NCI-H1694 (cell line): Measurements from ENCODE around the gene ZNF74.
A peak's percentile ranks its signal among the peaks of the same experiment; 100 is the strongest.
"Not testable (repeated sequence)": the region's sequence is repeated elsewhere in the genome, so short reads cannot be mapped to it uniquely, and the experiment has no call there.

Source experiments
- DNase-seq: peaks from one replicate; lab custom pipeline; 2025; lab: John Stamatoyannopoulos, UW

Gene ZNF74

DNA sequence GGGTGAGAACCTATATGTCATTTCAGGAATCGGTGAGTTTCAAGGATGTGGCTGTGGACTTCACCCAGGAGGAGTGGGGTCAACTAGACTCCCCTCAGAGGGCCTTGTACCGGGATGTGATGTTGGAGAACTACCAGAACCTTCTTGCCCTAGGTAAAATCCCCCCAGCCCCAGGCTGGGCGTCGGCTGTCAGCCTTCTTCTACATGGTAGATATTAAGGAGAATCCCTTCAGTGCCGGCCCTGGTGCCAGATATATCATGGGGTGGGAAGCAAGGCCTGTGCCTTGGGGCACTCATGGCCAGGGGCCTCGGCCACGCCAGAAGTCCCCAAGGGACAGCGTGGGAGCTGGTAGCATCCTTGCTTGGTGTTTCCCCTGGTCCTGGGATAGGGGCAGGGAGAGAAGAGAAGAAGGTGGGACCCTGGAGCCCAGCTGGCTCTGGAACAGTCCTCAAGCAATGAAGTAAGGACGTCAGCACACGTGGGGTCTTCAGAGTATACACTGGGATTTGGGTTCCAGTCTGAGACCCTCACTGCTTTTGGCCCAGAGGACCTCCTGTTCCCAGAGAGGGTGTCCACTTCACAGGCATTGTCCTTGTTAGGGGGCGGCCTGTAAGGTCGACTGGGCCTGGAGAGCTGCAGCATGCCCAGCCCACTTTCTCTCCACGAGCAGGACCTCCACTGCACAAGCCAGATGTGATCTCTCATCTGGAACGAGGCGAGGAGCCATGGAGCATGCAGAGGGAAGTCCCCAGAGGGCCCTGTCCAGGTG, 6.8 kb downstream of the ZNF74 start:
- DNase-seq, result no peak

DNA sequence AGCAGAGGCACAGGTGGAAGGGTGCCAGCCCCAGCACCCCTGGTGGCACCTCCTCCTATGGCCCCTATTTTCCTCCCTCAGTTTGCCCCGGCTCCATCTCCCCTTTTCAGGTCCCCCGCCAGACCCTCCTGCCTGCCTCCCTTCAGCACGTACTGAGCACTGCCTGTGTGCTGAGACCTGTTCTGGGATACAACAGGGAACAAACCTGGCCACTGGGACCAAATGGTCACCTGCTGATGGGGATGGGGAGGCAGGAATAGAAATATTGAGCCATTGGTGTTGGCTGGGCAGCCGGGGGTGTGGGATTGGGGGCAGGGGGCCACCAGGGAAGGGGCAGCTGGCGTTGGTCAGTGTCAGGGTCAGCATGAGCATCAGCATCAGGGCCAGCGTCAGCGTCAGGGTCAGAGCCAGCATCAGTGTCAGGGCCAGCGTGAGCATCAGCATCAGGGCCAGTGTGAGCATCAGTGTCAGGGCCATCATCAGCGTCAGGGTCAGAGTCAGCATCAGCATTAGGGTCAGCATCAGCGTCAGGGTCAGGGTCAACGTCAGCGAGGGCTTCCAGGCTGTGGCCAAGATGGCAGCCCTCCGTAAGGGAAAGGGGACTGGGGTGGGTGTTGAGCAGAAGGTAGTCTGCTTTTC, 7.5 kb downstream of the ZNF74 start:
- DNase-seq, result no peak

DNA sequence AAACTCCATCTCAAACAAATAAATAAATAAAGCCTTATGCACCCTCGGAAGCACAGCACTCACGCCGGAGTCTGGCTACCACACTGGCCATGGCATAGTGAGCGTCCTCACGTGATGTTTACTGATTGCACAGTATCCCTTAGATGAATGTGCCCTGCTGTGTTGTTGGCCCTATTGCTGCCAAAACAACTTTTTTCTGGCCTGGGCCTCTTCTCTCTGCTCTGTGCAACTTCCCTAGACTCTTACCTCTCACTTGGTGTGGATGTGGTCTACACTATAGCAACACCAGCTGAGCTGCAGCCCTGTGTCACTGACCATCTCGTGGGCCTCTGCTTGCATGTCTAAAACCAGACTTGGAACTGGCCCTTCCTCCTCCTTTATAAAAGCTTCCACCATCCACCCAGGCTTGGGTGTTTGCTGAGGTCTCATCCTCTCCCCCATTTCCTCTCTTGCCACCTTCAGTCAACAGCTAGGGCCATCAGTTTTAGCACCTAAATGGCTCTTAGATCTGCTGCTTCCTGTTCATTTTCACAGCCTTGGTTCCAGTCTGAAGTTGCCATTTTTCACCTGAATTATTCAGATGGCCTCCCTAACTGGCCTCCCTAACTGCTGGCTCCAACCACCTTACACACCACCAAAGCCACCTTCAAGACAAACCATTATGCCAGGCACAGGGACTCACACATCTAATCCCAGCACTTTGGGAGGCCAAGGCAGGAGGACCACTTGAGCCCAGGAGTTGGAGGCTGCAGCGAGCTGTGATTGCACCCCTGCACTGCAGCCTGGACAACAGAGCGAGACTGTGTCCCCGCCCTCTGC, 9.2 kb downstream of the ZNF74 start:
- DNase-seq, result no peak

DNA sequence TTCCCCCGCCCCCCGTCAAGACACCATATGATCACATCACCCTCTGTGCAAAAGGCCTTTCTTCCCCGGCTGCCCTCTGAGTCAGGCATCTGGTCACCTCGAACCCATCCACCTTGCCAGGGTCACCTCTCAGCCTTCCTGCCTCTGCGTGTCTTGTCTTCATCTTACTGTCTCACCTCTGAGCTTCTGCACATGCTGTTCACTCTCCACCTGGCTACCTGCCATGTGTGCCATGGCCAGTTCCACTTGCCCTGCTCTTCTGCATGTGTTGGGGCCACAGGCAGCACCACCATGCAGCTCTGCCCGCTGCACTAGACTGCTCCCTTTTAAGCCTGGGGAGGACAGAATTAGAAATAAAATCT, 9.8 kb downstream of the ZNF74 start:
- DNase-seq, result no peak

- DNase-seq, result no peak
Observed at GRCh38 chr22:20404881-20405280, 10.9 kb downstream of the ZNF74 start.

- DNase-seq, result no peak
Observed at GRCh38 chr22:20405291-20405930, 11.5 kb downstream of the ZNF74 start.

GRCh38 chr22:20405931-20406685, 12.2 kb downstream of the ZNF74 start:
- DNase-seq, result no peak

- DNase-seq, result no peak
Observed at GRCh38 chr22:20406686-20407408, 12.9 kb downstream of the ZNF74 start.

DNA sequence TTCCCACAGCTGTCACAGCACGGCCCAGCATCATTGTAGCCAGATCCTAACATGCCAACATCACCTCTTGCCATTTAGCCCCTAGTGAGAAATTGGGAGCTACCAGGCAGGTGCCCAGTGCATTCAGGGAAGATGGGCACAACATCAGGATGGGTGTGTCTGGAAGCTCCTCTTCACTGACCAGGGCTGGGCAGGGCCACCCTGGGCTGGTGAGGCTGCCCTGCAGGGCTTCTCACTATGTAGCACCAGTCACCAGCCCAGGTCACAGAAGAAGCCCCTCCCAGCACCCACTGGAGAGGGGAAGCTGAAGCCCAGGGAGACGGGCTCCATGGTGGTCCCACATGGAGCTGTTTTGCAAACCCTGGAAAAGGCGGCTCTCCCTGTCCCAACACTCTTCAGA, 13.9 kb downstream of the ZNF74 start:
- DNase-seq, result no peak

DNA sequence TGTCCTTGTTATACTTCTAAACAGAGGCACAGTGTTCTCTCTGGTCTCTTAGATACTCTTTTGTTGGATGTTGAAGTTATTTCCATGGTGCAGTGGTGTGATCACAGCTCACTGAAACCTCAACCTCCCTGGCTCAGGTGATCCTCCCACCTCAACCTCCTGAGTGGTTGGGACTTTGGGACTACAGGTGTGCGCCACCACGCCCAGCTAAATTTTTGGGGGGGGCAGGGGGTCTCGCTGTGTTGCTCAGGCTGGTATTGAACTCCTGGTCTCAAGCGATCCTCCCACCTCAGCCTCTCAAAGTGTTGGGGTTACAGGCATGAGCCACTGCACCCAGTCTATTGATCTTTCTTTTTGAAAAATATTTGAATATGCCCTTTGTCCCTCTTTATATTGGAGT, 14.9 kb downstream of the ZNF74 start:
- DNase-seq, result no peak

GRCh38 chr22:20409385-20409784, 15.4 kb downstream of the ZNF74 start:
- not testable (repeated sequence) for DNase-seq

DNA sequence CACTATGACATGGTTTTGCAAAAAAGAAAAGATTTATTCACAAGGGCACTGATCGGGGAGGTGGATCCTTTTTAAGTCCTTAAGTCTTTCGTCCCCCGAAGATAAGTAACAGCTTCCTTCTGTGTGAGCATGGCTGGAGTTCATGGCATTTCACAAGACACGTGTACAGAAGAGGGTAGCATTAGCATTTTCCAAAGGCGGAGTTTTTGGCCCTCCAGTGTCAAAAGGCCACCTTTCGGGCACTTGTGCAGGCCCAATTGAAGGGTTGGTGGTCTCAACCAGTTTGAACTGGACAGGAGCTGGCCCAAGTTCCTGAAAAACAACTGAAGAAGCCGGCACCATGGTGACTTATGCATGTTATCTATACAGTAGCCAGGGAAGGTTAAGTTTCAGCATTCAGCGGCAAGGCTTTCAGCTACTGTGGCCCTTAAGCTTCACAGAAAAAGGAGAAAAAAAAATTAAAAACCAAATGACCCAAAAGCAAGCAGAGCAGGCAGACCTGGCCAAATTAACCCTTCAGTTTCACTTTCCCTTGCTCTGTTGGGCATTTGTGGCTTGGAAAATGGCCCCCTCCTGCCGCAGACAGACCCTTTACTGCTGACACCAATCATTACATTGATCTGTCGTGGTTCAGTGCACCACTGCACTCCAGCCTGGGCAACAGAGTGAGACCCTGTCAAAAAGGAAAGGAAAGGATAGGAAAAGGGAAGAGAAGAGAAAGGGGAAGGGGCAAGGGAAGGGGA, 18.7 kb downstream of the ZNF74 start:
- no peak for DNase-seq

DNA sequence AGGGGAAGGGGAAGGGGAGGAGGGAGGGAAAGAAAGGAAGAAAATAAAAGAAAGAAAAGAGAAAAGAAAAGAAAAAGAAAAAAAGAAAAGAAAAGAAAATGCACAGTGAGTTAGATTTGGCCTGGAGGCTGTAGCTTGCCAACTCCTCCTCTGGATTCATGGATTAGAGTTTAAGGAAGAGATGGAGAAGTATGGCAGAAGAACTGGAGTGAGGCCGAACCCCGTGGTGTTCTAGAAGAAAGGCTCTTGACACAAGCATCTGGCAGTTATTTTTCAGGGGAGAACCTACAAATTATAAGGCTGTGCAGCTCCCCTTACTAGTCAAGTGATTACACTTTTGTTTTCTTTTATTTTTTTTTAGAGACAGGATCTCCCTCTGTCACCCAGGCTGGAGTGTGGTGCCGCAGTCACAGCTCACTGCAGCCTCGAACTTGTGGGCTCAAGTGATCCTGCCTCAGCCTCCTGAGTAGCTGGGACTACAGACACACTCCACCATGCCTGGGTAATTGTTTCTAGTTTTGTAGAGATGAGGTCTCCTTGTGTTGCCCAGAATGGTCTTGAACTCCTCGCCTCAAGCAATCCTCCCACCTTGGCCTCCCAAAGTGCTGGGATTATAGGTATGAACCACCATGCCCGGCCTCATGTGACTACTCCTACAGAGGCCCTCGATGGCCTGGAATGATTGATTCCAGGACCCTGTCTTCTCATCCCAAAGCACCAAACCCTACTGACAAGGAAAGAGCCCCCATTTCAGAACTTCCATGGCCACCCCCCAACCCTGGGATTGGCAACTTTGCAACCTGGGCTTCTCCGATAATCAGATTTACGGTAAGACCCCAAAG, 19.5 kb downstream of the ZNF74 start:
- no peak for DNase-seq

DNA sequence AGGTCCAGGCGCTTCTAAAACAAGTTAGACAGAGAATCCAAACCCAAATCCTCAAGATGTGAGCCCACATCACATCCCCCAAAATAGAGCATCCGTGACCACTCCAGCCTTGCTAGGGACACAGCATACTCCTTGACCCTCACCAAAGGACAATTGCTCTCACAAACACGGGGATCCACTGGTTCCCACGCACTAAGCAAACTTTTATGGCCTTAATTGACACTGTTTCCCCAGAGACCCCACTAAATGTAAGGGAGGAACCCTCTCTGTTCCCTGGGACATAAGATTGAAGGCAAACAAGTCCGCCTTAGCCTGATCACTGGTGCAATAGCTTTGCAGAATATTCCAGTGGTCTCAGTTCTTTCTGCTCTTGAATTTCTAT, 20.1 kb downstream of the ZNF74 start:
- DNase-seq, result no peak

- no peak for DNase-seq
Observed at GRCh38 chr22:20414450-20414849, 20.5 kb downstream of the ZNF74 start.

DNA sequence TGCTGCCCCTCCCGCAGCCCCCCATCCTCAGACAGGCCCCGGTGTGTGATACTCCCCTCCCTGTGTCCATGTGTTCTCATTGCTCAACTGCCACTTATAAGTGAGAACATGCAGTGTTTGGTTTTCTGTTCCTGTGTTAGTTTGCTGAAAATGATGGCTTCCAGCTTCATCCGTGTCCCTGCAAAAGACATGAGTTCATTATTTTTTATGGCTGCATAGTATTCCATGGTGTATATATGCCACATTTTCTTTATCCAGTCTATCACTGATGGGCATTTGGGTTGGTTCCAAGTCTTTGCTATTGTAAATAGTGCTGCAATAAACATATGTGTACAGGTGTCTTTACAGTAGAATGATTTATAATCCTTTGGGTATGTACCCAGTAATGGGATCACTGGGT, 21.3 kb downstream of the ZNF74 start:
- not testable (repeated sequence) for DNase-seq

DNA sequence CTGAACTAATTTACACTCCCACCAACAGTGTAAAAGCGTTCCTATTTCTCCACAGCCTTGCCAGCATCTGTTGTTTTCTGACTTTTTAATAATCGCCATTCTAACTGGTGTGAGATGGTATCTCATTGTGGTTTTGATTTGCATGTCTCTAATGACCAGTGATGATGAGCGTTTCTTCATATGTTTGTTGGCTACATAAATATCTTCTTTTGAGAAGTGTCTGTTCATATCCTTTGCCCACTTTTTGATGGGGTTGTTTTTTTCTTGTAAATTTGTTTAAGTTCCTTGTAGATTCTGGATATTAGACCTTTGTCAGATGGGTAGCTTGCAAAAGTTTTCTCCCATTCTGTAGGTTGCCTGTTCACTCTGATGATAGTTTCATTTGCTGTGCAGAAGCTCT, 21.7 kb downstream of the ZNF74 start:
- not testable (repeated sequence) for DNase-seq

- peak; percentile 14 for DNase-seq
Observed at GRCh38 chr22:20418211-20418788, 24.3 kb downstream of the ZNF74 start.

- DNase-seq, result no peak
Observed at GRCh38 chr22:20419664-20419951, 25.7 kb downstream of the ZNF74 start.
